ENCODE measurements around the gene DPYD. TPM values are rescaled to one million over a fixed set of nuclear protein-coding genes. Genes with fewer than 3 reads are reported as not detected.

Gene DPYD
- polyA plus RNA-seq, 4 donors, result 11.4 to 44.8 (median 16.7) TPM

- DNase-seq (ENCODE audit: low read depth in 4 of 4, low spot score in 3 of 4), result no peak
These were observed 432.3 kb downstream of the DPYD start for GRCh38 chr1:97488530-97488929.

- DNase-seq (ENCODE audit: low read depth in 4 of 4, low spot score in 3 of 4), result no peak
These were observed 438.8 kb downstream of the DPYD start for GRCh38 chr1:97482022-97482421.

DNA sequence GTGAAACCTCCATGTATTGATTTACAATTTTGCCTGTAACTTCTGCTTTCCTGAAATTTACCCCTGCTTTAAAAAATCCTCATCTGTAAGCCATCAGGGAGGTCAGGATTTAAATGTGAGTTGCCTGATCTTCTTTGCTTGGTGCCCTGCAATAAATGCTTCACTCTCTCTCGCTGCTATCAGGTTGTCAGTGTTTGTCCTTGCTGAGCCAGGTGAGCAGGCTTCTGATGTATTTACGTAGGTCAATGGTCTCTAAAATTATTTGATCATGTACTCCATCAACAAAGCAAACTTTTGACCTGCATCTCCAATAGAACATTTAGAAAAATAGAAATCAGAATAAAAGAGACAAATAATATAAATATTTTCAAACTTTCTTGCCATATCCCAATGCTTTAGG, 453.4 kb downstream of the DPYD start:
- DNase-seq (ENCODE audit: low read depth in 4 of 4, low spot score in 3 of 4), result no peak

DNA sequence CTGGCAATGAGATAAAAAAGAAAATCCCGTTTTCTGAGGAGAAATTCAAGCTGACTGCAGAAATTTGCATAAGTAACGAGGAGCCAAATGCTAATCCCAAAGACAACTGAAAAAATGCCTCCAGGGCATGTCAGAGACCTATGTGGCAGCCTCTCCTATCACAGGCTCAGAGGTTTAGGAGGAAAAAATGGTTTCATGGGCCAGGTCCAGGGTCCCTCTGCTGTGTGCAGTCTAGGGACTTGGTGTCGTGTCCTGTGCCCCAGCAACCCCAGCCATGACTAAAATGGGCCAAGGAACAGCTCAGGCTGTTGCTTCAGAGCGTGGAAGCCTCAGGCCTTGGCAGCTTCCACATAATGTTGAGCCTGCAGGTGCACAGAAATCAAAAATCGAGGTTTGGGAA, 456.5 kb downstream of the DPYD start:
- DNase-seq (ENCODE audit: low read depth in 4 of 4, low spot score in 3 of 4), result no peak

DNA sequence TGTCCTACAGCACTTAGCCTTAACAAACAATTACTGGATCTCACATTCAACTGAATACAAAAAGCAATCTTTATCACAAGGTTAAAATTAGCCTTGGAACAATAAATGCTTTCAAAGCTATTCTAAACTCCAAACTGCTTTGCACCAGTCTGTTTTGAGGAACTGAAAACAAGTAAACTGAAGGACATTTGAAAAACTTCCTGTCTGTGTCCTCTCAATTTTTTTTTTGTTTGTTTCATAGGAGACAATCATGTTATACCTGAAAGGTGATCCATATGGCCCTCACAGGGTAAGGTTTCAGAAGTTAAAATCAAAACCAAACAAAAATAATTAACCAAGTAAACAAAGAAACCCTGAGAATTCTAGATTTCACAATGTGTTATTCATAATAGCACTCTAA, 459.1 kb downstream of the DPYD start:
- DNase-seq (ENCODE audit: low read depth in 4 of 4, low spot score in 3 of 4), result no peak

GRCh38 chr1:97457446-97458089, 463.3 kb downstream of the DPYD start:
- no peak for DNase-seq (ENCODE audit: low read depth in 4 of 4, low spot score in 3 of 4)

- no peak for DNase-seq (ENCODE audit: low read depth in 4 of 4, low spot score in 3 of 4)
These were observed 468.9 kb downstream of the DPYD start for GRCh38 chr1:97451944-97452343.

- DNase-seq (ENCODE audit: low read depth in 4 of 4, low spot score in 3 of 4), result no peak
These were observed 469.6 kb downstream of the DPYD start for GRCh38 chr1:97451046-97451826.

- no peak for DNase-seq (ENCODE audit: low read depth in 4 of 4, low spot score in 3 of 4)
These were observed 478.9 kb downstream of the DPYD start for GRCh38 chr1:97441966-97442365.

DNA sequence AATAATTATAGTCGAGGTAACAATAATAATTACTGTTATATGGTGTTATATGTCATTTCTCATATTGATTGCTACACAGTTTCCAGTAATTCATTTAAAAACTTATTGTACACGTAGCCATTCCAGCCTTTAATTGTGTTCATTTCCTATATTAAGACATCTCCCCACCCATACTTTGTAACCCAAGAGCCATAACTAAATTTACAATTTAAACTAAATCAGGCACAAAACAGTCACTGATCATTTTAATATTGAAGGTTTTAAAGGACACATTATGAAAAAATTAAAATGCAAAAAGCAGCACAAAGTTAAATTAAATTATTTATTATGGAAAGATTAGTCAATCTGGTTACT, 487.0 kb downstream of the DPYD start:
- no peak for DNase-seq (ENCODE audit: low read depth in 4 of 4, low spot score in 3 of 4)

- DNase-seq (ENCODE audit: low read depth in 4 of 4, low spot score in 3 of 4), result no peak
These were observed 487.6 kb downstream of the DPYD start for GRCh38 chr1:97433094-97433823.

DNA sequence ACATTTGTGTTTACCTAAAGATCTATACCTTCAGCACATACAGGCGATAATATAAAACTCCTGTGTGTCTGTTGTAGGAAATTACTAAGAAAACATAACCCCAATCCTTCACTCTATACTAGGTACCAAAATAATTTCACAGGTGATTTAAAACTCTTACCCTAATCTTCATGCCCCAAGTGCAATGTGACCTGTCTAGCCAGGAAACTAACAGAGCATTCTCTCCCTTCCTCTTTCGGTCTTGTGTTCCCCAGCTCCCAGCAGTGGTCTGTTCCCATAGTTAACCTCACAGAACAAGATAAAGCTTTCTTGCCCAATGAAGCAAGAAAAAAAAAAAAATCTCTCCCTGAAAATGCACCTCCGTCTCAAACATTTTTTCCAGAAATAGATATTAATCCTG, 493.5 kb downstream of the DPYD start:
- DNase-seq (ENCODE audit: low read depth in 4 of 4, low spot score in 3 of 4), result no peak

DNA sequence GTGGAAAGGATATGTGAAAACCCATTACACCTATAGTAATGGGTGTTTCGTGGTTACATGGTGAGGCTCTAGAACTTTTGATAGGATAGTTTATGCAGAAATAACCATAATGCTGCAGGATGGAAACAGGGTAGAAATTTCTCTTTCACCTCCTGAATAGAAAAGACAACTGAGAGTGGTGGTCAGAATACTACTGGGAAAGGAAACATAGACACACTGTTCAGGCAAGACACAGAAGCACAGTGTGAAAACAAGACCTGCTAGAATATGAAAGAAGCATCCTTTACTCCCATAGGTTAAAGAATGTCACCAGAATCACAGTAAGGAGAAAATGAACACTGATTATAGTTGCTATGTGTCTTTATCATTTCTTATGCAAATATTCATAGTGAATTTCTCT, 496.6 kb downstream of the DPYD start:
- no peak for DNase-seq (ENCODE audit: low read depth in 4 of 4, low spot score in 3 of 4)

DNA sequence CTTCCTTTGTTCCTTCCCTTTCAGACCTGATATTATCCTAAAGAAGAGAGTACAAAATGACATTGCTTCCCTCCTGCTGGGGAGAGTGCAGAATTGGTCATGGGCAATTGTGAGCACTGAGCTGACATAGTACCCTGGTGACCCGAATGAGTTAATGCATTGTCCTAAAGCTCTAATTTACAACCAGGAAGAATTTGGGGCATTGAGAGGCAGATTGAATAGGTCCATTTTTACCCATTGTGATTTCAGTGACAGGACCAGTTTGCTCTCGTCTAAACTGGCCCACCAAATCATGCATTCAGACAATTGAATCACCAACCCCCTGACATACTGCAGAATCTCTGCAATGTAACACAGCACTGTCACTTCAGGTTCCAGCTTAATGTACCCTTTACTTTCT, 497.4 kb downstream of the DPYD start:
- DNase-seq (ENCODE audit: low read depth in 4 of 4, low spot score in 3 of 4), result no peak

DNA sequence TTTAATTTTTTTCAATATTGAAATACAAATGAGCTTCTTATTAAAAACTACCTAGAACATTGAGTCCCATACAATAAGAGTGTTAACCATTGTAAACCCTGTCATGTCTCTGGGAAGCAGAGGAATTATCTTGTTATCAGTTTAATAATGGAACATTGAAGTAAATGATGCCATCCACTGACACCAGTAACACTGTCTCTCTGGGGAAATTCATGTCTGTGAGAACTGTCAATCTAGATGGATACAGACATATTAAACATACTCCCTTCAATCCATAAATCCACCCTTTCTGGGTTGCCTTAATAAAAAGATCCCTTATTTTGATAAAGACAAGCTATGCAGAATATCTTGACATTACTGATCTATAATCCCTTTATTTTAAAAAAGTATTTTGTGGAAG, 503.2 kb downstream of the DPYD start:
- DNase-seq (ENCODE audit: low read depth in 4 of 4, low spot score in 3 of 4), result no peak

DNA sequence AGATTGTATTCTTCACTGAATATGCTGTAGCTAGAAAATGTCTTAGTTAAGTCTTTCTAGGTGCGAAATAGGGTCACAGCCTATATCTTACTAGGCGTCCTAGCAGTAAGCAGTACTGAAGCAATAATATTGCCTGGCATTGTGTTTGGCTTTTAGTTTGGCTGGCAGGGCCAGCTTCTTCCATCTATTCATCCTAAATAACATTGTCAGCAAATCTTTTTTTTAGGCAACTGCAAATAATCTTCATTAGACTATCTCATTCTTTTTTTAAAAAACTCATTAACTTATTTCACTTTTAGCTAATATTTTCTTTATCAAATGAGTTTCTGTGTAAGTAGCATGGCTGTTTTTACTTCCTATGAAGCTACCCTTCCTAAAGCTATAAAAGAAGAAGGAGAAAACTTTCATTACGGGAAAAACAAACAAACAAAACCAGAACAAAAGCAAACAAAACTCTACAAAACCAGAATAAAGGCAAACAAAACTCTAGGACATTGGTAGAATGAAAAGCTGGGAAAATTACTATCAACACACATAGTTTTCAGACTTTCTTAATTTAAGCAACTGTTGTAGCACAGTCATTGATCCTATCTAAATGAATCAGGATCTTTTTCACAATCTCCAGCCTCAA, 506.0 kb downstream of the DPYD start:
- no peak for DNase-seq (ENCODE audit: low read depth in 4 of 4, low spot score in 3 of 4)

GRCh38 chr1:97412737-97413136, 508.1 kb downstream of the DPYD start:
- no peak for DNase-seq (ENCODE audit: low read depth in 4 of 4, low spot score in 3 of 4)

DNA sequence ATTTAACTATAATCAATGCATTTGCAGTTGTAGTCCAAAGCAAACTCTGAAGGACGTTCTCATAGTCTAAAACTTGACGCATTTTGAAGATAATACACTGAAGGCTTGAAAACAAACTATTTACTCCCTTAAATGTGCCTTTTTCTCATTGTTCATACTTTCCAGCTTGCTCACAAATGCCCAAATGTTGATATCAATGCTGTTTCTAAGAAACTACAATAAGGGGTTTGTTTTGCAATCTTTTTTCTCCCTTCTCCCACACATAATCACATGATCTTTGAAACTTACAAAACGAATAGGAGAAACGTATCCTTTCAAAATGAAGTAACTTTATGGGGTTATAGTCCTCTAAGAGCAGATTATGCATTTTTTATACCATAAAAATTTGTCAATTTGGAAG, 508.7 kb downstream of the DPYD start:
- DNase-seq (ENCODE audit: low read depth in 4 of 4, low spot score in 3 of 4), result no peak

GRCh38 chr1:97396463-97396862, 524.4 kb downstream of the DPYD start:
- DNase-seq (ENCODE audit: low read depth in 4 of 4, low spot score in 3 of 4), result no peak

- no peak for DNase-seq (ENCODE audit: low read depth in 4 of 4, low spot score in 3 of 4)
These were observed 528.1 kb downstream of the DPYD start for GRCh38 chr1:97392701-97393100.

GRCh38 chr1:97385536-97386277, 535.1 kb downstream of the DPYD start:
- no peak for DNase-seq (ENCODE audit: low read depth in 4 of 4, low spot score in 3 of 4)

All from left renal pelvis (tissue), 4 donors.